K562 (cell line): ENCODE results near the gene BMP15.

ENCODE experiments used
- EP300 ChIP-seq: IDR thresholded peaks from 2 replicates; pipeline ENCODE4 v1.6.1; 2012; ENCODE audit warnings: low read length, improper control_type of control experiment
- HEY1 ChIP-seq: fragments of 250-450 bp; sonication (Bioruptor Pico); IDR thresholded peaks from 2 replicates; pipeline ENCODE4 v1.5.0; 2020; ENCODE audit warnings: mild to moderate bottlenecking, moderate library complexity, borderline replicate concordance
- HMG20A ChIP-seq: fragments of 450-650 bp; formaldehyde crosslinking; conservative IDR thresholded peaks from 2 replicates; pipeline ENCODE4 v1.4.0; 2020; ENCODE audit warnings: mild to moderate bottlenecking, mixed read lengths
- KLF1 ChIP-seq: fragments of 450-650 bp; IDR thresholded peaks from 2 replicates; pipeline ENCODE4 v1.6.1; 2016; ENCODE audit warnings: missing genetic modification characterization, missing compliant biosample characterization
- SNAPC5 ChIP-seq: fragments of 250-450 bp; sonication (Bioruptor Pico); IDR thresholded peaks from 2 replicates; pipeline ENCODE4 v1.8.0; 2021; ENCODE audit warnings: moderate library complexity, mild to moderate bottlenecking, inconsistent platforms
- SRSF1 ChIP-seq: fragments of 200-400 bp; formaldehyde crosslinking; IDR thresholded peaks from 2 replicates; pipeline ENCODE4 v1.6.1; 2017; ENCODE audit warnings: mild to moderate bottlenecking, low read depth, low read length, moderate library complexity
- TARDBP ChIP-seq: fragments of 450-650 bp; IDR thresholded peaks from 2 replicates; pipeline ENCODE4 v1.6.1; 2016

- TF ChIP-seq EP300 (no peak), SNAPC5 (CRISPR knock-in tag) (no peak), KLF1 (tag) (no peak), HMG20A (CRISPR knock-in tag) (no peak), HEY1 (CRISPR knock-in tag) (no peak), TARDBP (no peak), SRSF1 (no peak)
These were observed 5.2 kb upstream of the BMP15 start for GRCh38 chrX:50905334-50905733.
